Astrocyte (in vitro differentiated cells and primary cell): ENCODE measurements around the gene JAKMIP2.

Source experiments
- EZH2 ChIP-seq: IDR thresholded peaks from 2 replicates; pipeline ENCODE4 v1.6.1; 2012; ENCODE audit warnings: mild to moderate bottlenecking, low read length, inconsistent platforms; ENCODE audit not compliant: insufficient read depth
- TF ChIP-seq, protein P1 (sequence below): IDR thresholded peaks from 2 replicates; pipeline ENCODE4 v1.5.1; 2011; ENCODE audit warnings: low read depth, mild to moderate bottlenecking, inconsistent platforms, low read length, moderate library complexity; ENCODE audit not compliant: insufficient read depth

DNA sequence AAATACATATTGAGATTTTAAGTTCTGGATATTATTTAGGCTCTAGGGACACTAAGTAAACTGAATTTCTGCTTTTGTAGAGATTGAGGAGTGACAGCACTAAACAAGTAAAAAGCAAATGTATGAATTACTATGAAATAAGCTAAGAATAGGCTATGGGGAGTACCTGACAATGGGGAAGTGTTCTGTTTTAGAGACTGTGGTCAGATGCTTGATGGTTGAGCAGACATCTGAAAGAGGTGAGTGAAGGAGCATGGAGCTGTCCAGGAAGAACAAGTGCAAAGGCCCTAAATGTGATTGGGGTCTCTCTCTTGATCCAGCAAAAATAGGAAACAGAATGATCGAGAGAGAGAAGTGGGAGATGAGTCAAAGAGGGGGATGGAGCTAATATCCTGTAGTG is 111.7 kb downstream of the JAKMIP2 start:
- TF ChIP-seq, protein P1, sequence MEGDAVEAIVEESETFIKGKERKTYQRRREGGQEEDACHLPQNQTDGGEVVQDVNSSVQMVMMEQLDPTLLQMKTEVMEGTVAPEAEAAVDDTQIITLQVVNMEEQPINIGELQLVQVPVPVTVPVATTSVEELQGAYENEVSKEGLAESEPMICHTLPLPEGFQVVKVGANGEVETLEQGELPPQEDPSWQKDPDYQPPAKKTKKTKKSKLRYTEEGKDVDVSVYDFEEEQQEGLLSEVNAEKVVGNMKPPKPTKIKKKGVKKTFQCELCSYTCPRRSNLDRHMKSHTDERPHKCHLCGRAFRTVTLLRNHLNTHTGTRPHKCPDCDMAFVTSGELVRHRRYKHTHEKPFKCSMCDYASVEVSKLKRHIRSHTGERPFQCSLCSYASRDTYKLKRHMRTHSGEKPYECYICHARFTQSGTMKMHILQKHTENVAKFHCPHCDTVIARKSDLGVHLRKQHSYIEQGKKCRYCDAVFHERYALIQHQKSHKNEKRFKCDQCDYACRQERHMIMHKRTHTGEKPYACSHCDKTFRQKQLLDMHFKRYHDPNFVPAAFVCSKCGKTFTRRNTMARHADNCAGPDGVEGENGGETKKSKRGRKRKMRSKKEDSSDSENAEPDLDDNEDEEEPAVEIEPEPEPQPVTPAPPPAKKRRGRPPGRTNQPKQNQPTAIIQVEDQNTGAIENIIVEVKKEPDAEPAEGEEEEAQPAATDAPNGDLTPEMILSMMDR, result no peak
- no peak for TF ChIP-seq EZH2
